ENCODE data around the gene TBX4.

TBX4 gene

DNA sequence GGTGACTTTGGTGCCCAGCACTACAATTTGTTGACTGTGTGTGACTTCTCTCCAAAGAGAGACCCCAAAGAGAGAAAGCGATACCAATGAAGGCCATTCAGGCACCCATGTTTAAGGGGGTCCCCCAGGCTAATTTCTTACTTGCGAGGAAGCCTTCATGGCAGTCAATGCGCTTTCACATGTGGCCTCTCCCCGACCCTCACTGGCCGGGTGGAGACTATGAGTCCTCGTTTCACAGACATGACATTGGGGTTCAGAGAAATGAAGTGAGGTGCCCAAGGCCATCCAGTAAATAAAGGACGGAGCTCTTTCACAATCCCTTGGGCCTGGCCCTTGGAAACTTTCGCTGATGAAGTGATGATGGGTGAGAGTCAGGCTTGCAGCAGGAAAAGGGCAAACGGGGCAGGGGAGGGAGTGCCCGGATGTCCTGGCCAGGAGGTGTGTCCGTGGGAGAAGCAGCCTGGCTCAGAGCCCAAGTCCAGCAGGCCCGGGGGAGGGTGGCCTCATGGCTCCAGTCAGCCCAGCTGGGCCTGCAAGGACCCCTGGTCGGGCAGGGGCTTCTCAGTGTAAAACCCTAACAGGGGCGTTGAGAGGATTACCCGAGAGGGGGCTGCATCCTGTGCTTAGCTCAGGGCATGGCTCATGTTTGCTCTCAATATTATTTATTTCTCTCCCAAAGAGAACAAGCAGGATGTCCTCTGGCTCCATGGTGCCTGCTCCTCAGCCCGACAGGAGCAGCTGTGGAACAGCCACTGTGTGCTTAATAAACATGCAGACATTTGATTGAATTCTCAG is 37.9 kb upstream of the TBX4 start:
- no peak for TF ChIP-seq CTCF (IDR thresholded peaks at IDR 0.05; ENCODE audit: insufficient read depth, missing control alignments)
- FAIRE-seq (no peak), DNase-seq (ENCODE audit: insufficient read length, low spot score) (no peak)

DNA sequence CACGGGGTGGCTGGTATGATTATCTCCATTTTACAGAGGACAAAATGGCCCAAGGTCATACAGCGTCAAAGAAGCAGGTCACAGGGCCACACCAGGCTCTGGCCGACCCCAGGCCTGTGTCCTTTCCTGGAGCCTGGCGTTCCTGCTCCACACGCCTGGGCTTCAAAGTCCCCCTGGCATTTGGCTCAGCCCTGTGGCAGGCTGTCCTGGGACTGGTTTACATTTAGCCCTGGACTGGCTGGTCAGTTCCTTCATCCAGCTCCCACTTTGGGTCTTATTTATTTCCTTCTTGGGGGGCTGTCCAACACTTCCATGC is 37.3 kb upstream of the TBX4 start:
- FAIRE-seq (no peak), DNase-seq (ENCODE audit: insufficient read length, low spot score) (no peak)
- no peak for TF ChIP-seq CTCF (IDR thresholded peaks at IDR 0.05; ENCODE audit: insufficient read depth, missing control alignments)

DNA sequence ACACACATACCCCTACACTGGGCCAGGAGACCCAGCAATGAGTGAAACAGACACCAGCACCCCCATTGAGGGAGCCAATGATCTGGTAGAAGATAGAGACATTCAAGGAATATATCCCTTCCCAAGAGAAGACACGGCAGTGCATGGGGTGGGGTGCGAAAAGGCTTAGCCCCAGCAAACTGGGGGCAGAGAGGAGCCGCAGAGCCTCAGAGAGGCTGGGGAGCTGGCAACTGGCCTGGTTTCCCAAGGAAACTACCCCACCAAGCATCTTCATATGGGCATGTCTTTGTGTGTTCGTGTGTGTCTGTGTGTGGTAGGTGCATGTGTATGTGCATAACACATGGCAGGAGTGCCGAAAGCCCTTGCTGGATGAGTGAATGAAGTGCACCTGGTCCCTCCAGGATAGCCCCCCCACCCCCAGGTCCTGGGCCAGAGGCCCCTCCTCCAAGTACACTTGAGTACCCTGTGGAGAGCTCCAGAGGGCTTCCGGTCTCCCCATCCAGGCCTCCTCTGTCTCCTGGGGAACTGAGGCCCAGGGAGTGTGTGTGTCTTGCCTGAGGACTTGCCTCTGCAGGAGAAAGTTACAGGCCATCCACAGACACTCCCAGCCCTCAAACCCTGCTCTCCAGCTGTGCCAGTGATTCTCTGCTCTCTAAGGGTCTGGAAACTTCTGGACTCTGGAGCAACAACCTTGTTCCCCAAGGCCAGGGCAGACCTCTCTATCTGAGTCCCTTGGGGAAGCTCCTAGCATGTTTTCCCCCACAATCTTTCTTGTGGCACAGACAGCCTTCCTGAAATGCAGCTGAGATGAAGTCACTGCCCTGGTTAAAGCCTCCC is 36.6 kb upstream of the TBX4 start:
- no peak for FAIRE-seq
- TF ChIP-seq CTCF (IDR thresholded peaks at IDR 0.05; ENCODE audit: insufficient read depth, missing control alignments) = no peak
- DNase-seq (ENCODE audit: insufficient read length, low spot score) = no peak

GRCh38 chr17:61416211-61416539 is 36.0 kb upstream of the TBX4 start:
- TF ChIP-seq CTCF (IDR thresholded peaks at IDR 0.05; ENCODE audit: insufficient read depth, missing control alignments) = no peak
- FAIRE-seq = no peak

GRCh38 chr17:61416540-61417363 is 35.5 kb upstream of the TBX4 start:
- peak; percentile 97 for DNase-seq (ENCODE audit: insufficient read length, low spot score)
- TF ChIP-seq CTCF (IDR thresholded peaks at IDR 0.05; ENCODE audit: insufficient read depth, missing control alignments) = peak; percentile 87
- FAIRE-seq = no peak

More at GRCh38 chr17:61416211-61416539, 36.0 kb upstream of the TBX4 start:
- DNase-seq (ENCODE audit: insufficient read length, low spot score) = no peak

DNA sequence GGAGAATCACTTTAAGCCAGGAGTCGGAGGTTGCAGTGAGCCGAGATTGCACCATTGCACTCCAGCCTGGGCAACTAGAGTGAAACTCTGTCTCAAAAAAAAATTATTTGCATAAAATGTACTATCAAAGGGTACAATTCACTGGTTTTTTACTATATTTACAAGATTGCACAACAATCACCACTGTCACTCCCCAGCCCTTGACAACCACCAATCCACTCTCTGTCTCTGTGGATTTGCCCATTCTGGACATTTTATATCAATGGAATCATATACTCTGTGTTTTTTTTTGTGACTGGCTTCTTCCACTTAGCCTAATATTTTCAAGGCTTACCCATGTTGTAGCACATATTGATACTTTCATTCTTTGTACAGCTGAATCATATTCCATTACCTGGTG is 33.8 kb upstream of the TBX4 start:
- FAIRE-seq = no peak
- DNase-seq (ENCODE audit: insufficient read length, low spot score) = no peak
- no peak for TF ChIP-seq CTCF (IDR thresholded peaks at IDR 0.05; ENCODE audit: insufficient read depth, missing control alignments)

Measured in D721Med (cell line).